Astrocyte (in vitro differentiated cells and primary cell): ENCODE data around the gene SMYD1.

Source experiments
- CTCF ChIP-seq: IDR thresholded peaks from 2 replicates; pipeline ENCODE4 v1.5.1; 2011; ENCODE audit warnings: low read depth, mild to moderate bottlenecking, inconsistent platforms, low read length, moderate library complexity; ENCODE audit not compliant: insufficient read depth
- EZH2 ChIP-seq: IDR thresholded peaks from 2 replicates; pipeline ENCODE4 v1.6.1; 2012; ENCODE audit warnings: mild to moderate bottlenecking, low read length, inconsistent platforms; ENCODE audit not compliant: insufficient read depth

DNA sequence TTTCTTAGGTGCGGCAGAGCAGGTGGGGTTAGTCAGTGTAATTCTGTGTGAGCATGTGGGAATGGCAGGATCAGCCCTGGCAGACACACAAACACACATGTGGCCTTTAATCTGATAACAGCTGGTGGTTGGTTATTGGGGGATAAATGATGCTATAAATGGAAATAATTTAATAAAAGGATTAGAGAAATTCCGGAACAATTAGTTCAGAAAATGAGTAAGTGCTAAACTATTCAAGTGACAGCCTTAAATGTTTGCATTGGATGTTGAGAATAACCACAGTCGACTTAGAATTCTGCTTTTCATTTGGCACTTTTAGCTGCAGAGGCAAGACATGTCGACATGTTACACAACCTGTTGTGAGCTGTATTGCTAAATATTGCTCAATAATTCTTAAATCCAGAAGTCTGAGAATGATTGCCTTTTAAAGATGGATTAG is 7.2 kb downstream of the SMYD1 start:
- TF ChIP-seq CTCF (no peak), EZH2 (no peak)
